Transverse colon (tissue), 4 donors: Measurements from ENCODE around the gene HINT2. TPM values are rescaled to one million over a fixed set of nuclear protein-coding genes. Genes with fewer than 3 reads are reported as not detected.

ENCODE experiments used
- DNase-seq: peaks from one replicate; pipeline ENCODE4 v3.0.0-alpha.2; 2019
- H3K27ac ChIP-seq, 4 donors: fragments of 200-600 bp; sonication (generic); 2 replicates each; pipeline ENCODE4 v1.5.1; 2016 to 2018; ENCODE audit warnings: inconsistent platforms in 4 of 4
- H3K27me3 ChIP-seq: fragments of 200-600 bp; sonication (generic); 2 replicates; pipeline ENCODE4 v1.5.1; 2017; ENCODE audit warnings: inconsistent platforms
- H3K36me3 ChIP-seq, 4 donors: fragments of 200-600 bp; sonication (generic); 2 replicates each; pipeline ENCODE4 v1.5.1; 2017 to 2019; ENCODE audit warnings: inconsistent platforms in 4 of 4
- H3K4me1 ChIP-seq, 4 donors: fragments of 200-600 bp; sonication (generic); 2 replicates each; pipeline ENCODE4 v1.5.1; 2017 to 2020; ENCODE audit warnings: inconsistent platforms in 4 of 4
- H3K4me3 ChIP-seq, 4 donors: fragments of 200-600 bp; sonication (generic); 1 replicate in 1 of 4; 2 replicates in 3 of 4; pipeline versions ENCODE4 v1.5.1 to v1.6.1; 2017 to 2019; ENCODE audit warnings: inconsistent platforms in 4 of 4
- H3K9me3 ChIP-seq, 2 donors: fragments of 200-600 bp; sonication (generic); 2 replicates each; pipeline ENCODE4 v1.5.1; 2017 to 2019; ENCODE audit warnings: inconsistent platforms in 2 of 2
- CTCF ChIP-seq, 5 experiments: fragments of 200-600 bp in 3 of 5; fragments of 450-650 bp in 2 of 5; sonication (generic) in 3 of 5; IDR thresholded peaks; 1 replicate in 2 of 5; 2 replicates in 3 of 5; pipeline ENCODE4 v1.5.1; 2016 to 2017; ENCODE audit warnings: antibody characterized with exemption in 5 of 5, inconsistent platforms in 3 of 5, mild to moderate bottlenecking in 2 of 5, moderate library complexity in 1 of 5
- EP300 ChIP-seq: sonication (generic); formaldehyde crosslinking; IDR thresholded peaks from one replicate; pipeline ENCODE4 v1.6.1; 2017; ENCODE audit warnings: antibody characterized with exemption, low read depth
- POLR2A ChIP-seq: fragments of 450-650 bp; IDR thresholded peaks from one replicate; pipeline ENCODE4 v1.6.1; 2016; ENCODE audit warnings: antibody characterized with exemption, mild to moderate bottlenecking, moderate library complexity
- POLR2AphosphoS5 ChIP-seq, 3 donors: sonication (generic); formaldehyde crosslinking; IDR thresholded peaks; one replicate each; pipeline ENCODE4 v1.6.1; 2016; ENCODE audit warnings: antibody characterized with exemption in 3 of 3
- WGBS, 2 donors: methylation state at CpG; one replicate each; pipeline ENCODE4 v1.1.5; 2018; ENCODE audit warnings: low coverage in 1 of 2; 5-methylcytosine and 5-hydroxymethylcytosine counted together
- in situ Hi-C, 4 donors: fragments of 200-750 bp; cut with MboI; loops; one replicate each; pipeline versions ENCODE4 v1.15.0 to v1.15.1; 2017; ENCODE audit warnings: low sequenced_read_pairs in 3 of 4, low pct_ligation_motif_present in 1 of 4, low pct_unique_long_range_greater_than_20kb in 1 of 4
- intact Hi-C: fragments of 100-400 bp; cut with DNase I; formaldehyde crosslinking; loops from one replicate; pipeline ENCODE4 v1.15.1; 2023; ENCODE audit warnings: low total_unique reads
- total RNA-seq, 4 donors: library from RNA; depleted of rRNA; stranded (reverse); fragments of >200 nt; gene quantifications; one replicate each; pipeline ENCODE4 v1.1.0, GENCODE V29; 2016

HINT2 gene
- total RNA-seq, 4 donors from 2014 or later = 16.8 to 58.0 (median 38.9) TPM

DNA sequence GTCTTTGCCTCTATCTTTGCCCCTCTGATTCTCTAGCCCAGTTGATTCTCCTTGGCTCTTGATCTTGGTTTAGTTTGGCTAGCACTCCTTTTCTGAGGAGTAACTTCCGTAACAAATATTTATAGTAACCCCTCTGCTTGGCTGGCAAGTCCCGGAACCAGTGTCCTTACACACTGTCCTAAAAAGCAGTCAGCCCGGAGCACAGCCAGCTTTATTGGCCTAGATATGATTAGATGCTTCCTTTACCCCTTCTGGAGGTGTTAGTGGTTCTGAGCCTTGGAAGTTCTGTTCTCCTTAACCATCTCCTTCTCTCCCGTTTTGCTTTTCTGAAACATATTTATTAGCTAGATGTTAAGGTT lies 43.8 kb downstream of the HINT2 start:
- TF ChIP-seq EP300 = no peak
- TF ChIP-seq CTCF (IDR thresholded peaks at IDR 0.05) = no peak
- no peak for TF ChIP-seq POLR2A
- peak in 1 of 3 donors; percentile 12 for TF ChIP-seq POLR2AphosphoS5 (IDR thresholded peaks at IDR 0.05)
- H3K27ac ChIP-seq = peak overlapping the region; percentile 78 to 81 (median 80)
- intact Hi-C loops (no loop called here), in situ Hi-C loops (no loop called here)
- peaks cover 18 to 28% (median 20%) of the 10 kb centered on the region in 4 donors for H3K4me1 ChIP-seq
- H3K4me3 ChIP-seq = no peak overlapping the region
- no peaks in the 10 kb centered on the region for H3K36me3 ChIP-seq
- H3K27me3 ChIP-seq = no peaks in the 10 kb centered on the region
- H3K9me3 ChIP-seq = no peaks in the 10 kb centered on the region
- 16 to 24% methylated on average over 4 of the region's 4 CpGs for WGBS, 2 donors
- DNase-seq = no peak

DNA sequence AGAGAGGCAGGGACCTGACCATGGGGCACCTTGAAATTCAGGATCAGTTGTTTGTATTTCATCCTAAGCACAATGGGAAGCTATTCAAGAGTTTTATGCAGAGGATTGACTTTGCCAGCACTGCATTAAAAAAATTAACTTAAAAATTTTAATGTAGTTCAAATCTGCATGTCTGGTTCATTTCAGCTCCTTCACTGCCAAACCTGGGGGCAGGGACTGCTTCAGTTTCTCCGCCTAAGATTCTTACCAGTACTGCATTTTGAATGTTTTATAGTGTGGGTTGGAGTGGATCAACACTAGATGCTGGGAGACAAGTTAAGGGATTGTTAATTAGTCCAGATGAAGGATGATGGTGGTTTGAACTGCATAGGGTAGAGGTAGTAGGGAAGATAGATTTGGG lies 45.1 kb downstream of the HINT2 start:
- Histone ChIP-seq H3K9me3 (no peaks in the 10 kb centered on the region), H3K27me3 (no peaks in the 10 kb centered on the region), H3K27ac (no peak overlapping the region), H3K4me3 (no peak overlapping the region), H3K36me3 (no peaks in the 10 kb centered on the region), H3K4me1 (peaks cover 18 to 28% (median 20%) of the 10 kb centered on the region in 4 donors)
- no peak for DNase-seq
- 96% methylated on average over 1 of the region's 1 CpG; no CpG with 5 or more reads in 1 of the 2 donors for WGBS, 2 donors
- TF ChIP-seq EP300 = no peak
- TF ChIP-seq POLR2AphosphoS5 (IDR thresholded peaks at IDR 0.05) = no peak
- TF ChIP-seq POLR2A = no peak
- TF ChIP-seq CTCF (IDR thresholded peaks at IDR 0.05) = no peak
- in situ Hi-C loops = no loop called here
- intact Hi-C loops = no loop called here

- in situ Hi-C loops = no loop called here
- WGBS, 2 donors = 89 to 92% methylated on average over 1 of the region's 1 CpG
These were observed 47.4 kb downstream of the HINT2 start for GRCh38 chr9:35767458-35767857.

DNA sequence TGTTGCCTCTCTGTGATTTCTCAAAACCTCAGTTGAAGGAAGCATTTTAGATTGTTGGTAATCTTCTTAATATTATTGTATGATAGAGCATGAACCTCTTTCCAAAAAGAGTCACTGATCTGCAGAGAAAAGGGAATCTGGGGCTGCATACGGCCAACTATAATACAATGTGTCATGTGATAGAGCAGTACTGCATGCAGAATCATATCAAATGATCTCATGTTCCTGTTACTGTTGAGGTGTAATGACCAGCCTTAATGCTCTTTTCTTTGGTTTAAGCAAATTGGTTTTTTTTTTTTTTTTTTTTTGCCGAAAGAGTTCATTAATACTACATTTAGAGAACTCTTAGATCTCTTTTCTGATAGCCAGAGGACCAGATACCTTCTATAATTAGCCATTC lies 47.8 kb downstream of the HINT2 start:
- Histone ChIP-seq H3K4me1 (peaks cover 16 to 28% (median 17%) of the 10 kb centered on the region in 4 donors), H3K4me3 (no peak overlapping the region), H3K27ac (no peak overlapping the region), H3K36me3 (no peaks in the 10 kb centered on the region), H3K9me3 (no peaks in the 10 kb centered on the region), H3K27me3 (no peaks in the 10 kb centered on the region)
- 75 to 84% methylated on average over 1 to 2 of the region's 2 CpGs for WGBS, 2 donors
- in situ Hi-C loops = no loop called here
- intact Hi-C loops = no loop called here
- TF ChIP-seq POLR2AphosphoS5 (IDR thresholded peaks at IDR 0.05) (no peak), EP300 (no peak), CTCF (IDR thresholded peaks at IDR 0.05) (no peak)
- no peak for DNase-seq

More at GRCh38 chr9:35767458-35767857, 47.4 kb downstream of the HINT2 start:
- H3K36me3 ChIP-seq = no peaks in the 10 kb centered on the region
- DNase-seq = no peak
- intact Hi-C loops = no loop called here
- H3K9me3 ChIP-seq = no peaks in the 10 kb centered on the region
- no peak overlapping the region for H3K27ac ChIP-seq
- no peak overlapping the region for H3K4me3 ChIP-seq
- H3K4me1 ChIP-seq = peaks cover 18 to 28% (median 20%) of the 10 kb centered on the region in 4 donors
- H3K27me3 ChIP-seq = no peaks in the 10 kb centered on the region
- TF ChIP-seq EP300 = no peak
- TF ChIP-seq POLR2AphosphoS5 (IDR thresholded peaks at IDR 0.05) = no peak
- no peak for TF ChIP-seq CTCF (IDR thresholded peaks at IDR 0.05)
- no peak for TF ChIP-seq POLR2A
